Measurements from ENCODE around the gene PRRX2.
A peak's percentile ranks its signal among the peaks of the same experiment; 100 is the strongest.

PRRX2 gene

DNA sequence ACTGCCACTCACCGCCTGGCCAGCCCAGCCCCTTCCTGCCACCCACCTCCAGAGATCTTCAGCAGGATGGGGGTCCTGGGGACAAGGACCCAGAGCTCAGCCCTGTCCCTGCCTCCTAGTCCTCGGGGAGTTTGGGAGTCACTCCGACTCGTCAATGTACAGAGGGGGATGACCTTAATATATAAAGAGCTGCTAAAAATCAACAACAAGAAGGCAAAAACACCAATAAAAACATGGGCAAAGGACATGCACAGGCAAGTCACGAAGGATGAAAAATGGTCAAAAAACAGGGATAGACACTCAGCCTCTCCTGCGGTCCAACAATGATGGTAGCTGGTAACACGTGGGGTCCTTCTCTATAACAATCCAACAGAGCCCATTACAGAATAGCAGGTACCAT is 18.8 kb upstream of the PRRX2 start:
- TF ChIP-seq TOX (CRISPR knock-in tag; IDR thresholded peaks at IDR 0.05; ENCODE audit: borderline replicate concordance) (no peak), ZNF70 (CRISPR knock-in tag; IDR thresholded peaks at IDR 0.05) (no peak), ZNF565 (CRISPR knock-in tag; conservative IDR thresholded peaks at IDR 0.05; ENCODE audit: low read depth) (no peak), GLIS3 (CRISPR knock-in tag; IDR thresholded peaks at IDR 0.05) (no peak), SNAI2 (CRISPR knock-in tag; IDR thresholded peaks at IDR 0.05) (no peak), ZC3H10 (CRISPR knock-in tag; IDR thresholded peaks at IDR 0.05) (no peak), TCF4 (CRISPR knock-in tag; IDR thresholded peaks at IDR 0.05; ENCODE audit: borderline replicate concordance) (no peak), ISL1 (CRISPR knock-in tag; IDR thresholded peaks at IDR 0.05) (no peak), ZNF8 (CRISPR knock-in tag; IDR thresholded peaks at IDR 0.05) (no peak)
- TF ChIP-seq, protein P1, sequence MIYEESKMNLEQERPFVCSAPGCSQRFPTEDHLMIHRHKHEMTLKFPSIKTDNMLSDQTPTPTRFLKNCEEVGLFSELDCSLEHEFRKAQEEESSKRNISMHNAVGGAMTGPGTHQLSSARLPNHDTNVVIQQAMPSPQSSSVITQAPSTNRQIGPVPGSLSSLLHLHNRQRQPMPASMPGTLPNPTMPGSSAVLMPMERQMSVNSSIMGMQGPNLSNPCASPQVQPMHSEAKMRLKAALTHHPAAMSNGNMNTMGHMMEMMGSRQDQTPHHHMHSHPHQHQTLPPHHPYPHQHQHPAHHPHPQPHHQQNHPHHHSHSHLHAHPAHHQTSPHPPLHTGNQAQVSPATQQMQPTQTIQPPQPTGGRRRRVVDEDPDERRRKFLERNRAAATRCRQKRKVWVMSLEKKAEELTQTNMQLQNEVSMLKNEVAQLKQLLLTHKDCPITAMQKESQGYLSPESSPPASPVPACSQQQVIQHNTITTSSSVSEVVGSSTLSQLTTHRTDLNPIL (CRISPR knock-in tag; IDR thresholded peaks at IDR 0.05; ENCODE audit: low read depth) = no peak
- TF ChIP-seq, protein P2, sequence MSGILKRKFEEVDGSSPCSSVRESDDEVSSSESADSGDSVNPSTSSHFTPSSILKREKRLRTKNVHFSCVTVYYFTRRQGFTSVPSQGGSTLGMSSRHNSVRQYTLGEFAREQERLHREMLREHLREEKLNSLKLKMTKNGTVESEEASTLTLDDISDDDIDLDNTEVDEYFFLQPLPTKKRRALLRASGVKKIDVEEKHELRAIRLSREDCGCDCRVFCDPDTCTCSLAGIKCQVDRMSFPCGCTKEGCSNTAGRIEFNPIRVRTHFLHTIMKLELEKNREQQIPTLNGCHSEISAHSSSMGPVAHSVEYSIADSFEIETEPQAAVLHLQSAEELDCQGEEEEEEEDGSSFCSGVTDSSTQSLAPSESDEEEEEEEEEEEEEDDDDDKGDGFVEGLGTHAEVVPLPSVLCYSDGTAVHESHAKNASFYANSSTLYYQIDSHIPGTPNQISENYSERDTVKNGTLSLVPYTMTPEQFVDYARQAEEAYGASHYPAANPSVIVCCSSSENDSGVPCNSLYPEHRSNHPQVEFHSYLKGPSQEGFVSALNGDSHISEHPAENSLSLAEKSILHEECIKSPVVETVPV (CRISPR knock-in tag; IDR thresholded peaks at IDR 0.05) = no peak
- no peak for ATAC-seq

DNA sequence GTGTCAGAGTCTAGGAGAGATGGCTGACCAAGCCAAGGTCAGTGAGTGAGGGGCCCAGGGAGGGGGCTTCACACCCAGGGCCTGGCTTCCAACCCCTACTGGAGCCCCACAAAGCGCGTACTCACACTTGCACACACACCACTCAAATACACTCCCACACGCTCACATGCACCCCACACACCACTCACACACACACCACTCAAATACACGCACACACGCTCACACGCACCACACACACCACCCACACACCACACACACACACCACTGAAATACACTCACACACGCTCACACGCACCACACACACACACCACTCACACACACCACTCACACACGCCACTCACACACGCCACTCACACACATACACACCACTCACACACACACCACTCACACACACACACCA is 17.8 kb upstream of the PRRX2 start:
- TF ChIP-seq ZNF565 (CRISPR knock-in tag; conservative IDR thresholded peaks at IDR 0.05; ENCODE audit: low read depth) = no peak
- no peak for TF ChIP-seq ARNTL (CRISPR knock-in tag; IDR thresholded peaks at IDR 0.05; ENCODE audit: borderline replicate concordance, low read depth)
- no peak for TF ChIP-seq PPARA (CRISPR knock-in tag; IDR thresholded peaks at IDR 0.05; ENCODE audit: borderline replicate concordance)
- TF ChIP-seq, protein P3, sequence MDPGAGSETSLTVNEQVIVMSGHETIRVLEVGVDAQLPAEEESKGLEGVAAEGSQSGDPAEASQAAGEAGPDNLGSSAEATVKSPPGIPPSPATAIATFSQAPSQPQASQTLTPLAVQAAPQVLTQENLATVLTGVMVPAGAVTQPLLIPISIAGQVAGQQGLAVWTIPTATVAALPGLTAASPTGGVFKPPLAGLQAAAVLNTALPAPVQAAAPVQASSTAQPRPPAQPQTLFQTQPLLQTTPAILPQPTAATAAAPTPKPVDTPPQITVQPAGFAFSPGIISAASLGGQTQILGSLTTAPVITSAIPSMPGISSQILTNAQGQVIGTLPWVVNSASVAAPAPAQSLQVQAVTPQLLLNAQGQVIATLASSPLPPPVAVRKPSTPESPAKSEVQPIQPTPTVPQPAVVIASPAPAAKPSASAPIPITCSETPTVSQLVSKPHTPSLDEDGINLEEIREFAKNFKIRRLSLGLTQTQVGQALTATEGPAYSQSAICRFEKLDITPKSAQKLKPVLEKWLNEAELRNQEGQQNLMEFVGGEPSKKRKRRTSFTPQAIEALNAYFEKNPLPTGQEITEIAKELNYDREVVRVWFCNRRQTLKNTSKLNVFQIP (CRISPR knock-in tag; IDR thresholded peaks at IDR 0.05; ENCODE audit: borderline replicate concordance, low read depth) = no peak
- no peak for TF ChIP-seq ESRRG (CRISPR knock-in tag; IDR thresholded peaks at IDR 0.05)
- no peak for TF ChIP-seq ZNF70 (CRISPR knock-in tag; IDR thresholded peaks at IDR 0.05)
- TF ChIP-seq, protein P4, sequence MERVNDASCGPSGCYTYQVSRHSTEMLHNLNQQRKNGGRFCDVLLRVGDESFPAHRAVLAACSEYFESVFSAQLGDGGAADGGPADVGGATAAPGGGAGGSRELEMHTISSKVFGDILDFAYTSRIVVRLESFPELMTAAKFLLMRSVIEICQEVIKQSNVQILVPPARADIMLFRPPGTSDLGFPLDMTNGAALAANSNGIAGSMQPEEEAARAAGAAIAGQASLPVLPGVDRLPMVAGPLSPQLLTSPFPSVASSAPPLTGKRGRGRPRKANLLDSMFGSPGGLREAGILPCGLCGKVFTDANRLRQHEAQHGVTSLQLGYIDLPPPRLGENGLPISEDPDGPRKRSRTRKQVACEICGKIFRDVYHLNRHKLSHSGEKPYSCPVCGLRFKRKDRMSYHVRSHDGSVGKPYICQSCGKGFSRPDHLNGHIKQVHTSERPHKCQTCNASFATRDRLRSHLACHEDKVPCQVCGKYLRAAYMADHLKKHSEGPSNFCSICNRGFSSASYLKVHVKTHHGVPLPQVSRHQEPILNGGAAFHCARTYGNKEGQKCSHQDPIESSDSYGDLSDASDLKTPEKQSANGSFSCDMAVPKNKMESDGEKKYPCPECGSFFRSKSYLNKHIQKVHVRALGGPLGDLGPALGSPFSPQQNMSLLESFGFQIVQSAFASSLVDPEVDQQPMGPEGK (CRISPR knock-in tag; IDR thresholded peaks at IDR 0.05; ENCODE audit: borderline replicate concordance) = no peak
- no peak for TF ChIP-seq ZNF8 (CRISPR knock-in tag; IDR thresholded peaks at IDR 0.05)
- no peak for TF ChIP-seq TOX (CRISPR knock-in tag; IDR thresholded peaks at IDR 0.05; ENCODE audit: borderline replicate concordance)
- TF ChIP-seq ISL1 (CRISPR knock-in tag; IDR thresholded peaks at IDR 0.05) = no peak
- ATAC-seq = no peak

DNA sequence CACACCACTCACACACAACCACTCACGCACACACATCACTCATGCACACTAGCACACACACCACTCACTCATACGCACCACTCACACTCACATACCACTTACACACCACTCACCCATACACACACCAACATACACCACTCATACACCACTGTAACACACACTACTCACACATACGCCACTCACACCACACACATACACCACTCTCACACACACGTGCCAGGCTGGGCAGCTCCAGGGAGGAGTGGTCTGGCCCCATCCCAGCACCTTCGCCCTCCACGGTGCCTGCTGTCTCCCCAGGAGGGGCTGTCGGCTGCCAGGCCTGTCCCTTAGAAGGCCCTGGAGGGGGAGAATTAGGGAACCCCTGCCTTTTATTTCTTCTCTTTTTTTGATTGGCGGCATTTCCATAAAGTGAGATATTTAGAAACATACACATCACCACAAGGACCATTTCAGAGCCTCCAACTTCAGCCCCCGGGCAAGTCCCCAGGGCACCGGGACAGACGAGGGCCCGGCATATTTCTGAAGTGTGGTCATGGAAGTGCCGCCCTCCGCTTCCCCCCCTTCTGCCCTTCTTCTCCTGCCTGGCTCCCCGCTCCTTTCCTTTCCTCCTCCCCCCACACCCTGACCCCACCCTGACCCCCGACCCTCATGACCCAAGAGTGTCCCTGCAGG is 17.2 kb upstream of the PRRX2 start:
- ATAC-seq = peak; percentile 31; the same call in 2 of the 3 replicates
- TF ChIP-seq, protein P5, sequence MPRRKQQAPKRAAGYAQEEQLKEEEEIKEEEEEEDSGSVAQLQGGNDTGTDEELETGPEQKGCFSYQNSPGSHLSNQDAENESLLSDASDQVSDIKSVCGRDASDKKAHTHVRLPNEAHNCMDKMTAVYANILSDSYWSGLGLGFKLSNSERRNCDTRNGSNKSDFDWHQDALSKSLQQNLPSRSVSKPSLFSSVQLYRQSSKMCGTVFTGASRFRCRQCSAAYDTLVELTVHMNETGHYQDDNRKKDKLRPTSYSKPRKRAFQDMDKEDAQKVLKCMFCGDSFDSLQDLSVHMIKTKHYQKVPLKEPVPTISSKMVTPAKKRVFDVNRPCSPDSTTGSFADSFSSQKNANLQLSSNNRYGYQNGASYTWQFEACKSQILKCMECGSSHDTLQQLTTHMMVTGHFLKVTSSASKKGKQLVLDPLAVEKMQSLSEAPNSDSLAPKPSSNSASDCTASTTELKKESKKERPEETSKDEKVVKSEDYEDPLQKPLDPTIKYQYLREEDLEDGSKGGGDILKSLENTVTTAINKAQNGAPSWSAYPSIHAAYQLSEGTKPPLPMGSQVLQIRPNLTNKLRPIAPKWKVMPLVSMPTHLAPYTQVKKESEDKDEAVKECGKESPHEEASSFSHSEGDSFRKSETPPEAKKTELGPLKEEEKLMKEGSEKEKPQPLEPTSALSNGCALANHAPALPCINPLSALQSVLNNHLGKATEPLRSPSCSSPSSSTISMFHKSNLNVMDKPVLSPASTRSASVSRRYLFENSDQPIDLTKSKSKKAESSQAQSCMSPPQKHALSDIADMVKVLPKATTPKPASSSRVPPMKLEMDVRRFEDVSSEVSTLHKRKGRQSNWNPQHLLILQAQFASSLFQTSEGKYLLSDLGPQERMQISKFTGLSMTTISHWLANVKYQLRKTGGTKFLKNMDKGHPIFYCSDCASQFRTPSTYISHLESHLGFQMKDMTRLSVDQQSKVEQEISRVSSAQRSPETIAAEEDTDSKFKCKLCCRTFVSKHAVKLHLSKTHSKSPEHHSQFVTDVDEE (CRISPR knock-in tag; IDR thresholded peaks at IDR 0.05) = no peak
- TF ChIP-seq ZFP3 (CRISPR knock-in tag; IDR thresholded peaks at IDR 0.05) (no peak), ISL1 (CRISPR knock-in tag; IDR thresholded peaks at IDR 0.05) (no peak), RARB (CRISPR knock-in tag; IDR thresholded peaks at IDR 0.05) (no peak), ZNF8 (CRISPR knock-in tag; IDR thresholded peaks at IDR 0.05) (no peak), ZNF565 (CRISPR knock-in tag; conservative IDR thresholded peaks at IDR 0.05; ENCODE audit: low read depth) (no peak), ZC3H10 (CRISPR knock-in tag; IDR thresholded peaks at IDR 0.05) (no peak), PPARA (CRISPR knock-in tag; IDR thresholded peaks at IDR 0.05; ENCODE audit: borderline replicate concordance) (no peak), GLIS3 (CRISPR knock-in tag; IDR thresholded peaks at IDR 0.05) (no peak)
- TF ChIP-seq, protein P3 (CRISPR knock-in tag; IDR thresholded peaks at IDR 0.05; ENCODE audit: borderline replicate concordance, low read depth) = no peak
- TF ChIP-seq, protein P1 (CRISPR knock-in tag; IDR thresholded peaks at IDR 0.05; ENCODE audit: low read depth) = no peak
- TF ChIP-seq, protein P4 (CRISPR knock-in tag; IDR thresholded peaks at IDR 0.05; ENCODE audit: borderline replicate concordance) = no peak
- TF ChIP-seq, protein P2 (CRISPR knock-in tag; IDR thresholded peaks at IDR 0.05) = no peak
